ENCODE data around the gene FBL.
A peak's percentile ranks its signal among the peaks of the same experiment; 100 is the strongest.
"Not testable (repeated sequence)": the region's sequence is repeated elsewhere in the genome, so short reads cannot be mapped to it uniquely, and the experiment has no call there.

Gene FBL

GRCh38 chr19:39877488-39877887 is 31.3 kb upstream of the FBL start:
- not testable (repeated sequence) for DNase-seq

- not testable (repeated sequence) for DNase-seq
These were observed 30.3 kb upstream of the FBL start for GRCh38 chr19:39876486-39876885.

GRCh38 chr19:39875401-39875864 is 29.3 kb upstream of the FBL start:
- DNase-seq = not testable (repeated sequence)

GRCh38 chr19:39874404-39874803 is 28.2 kb upstream of the FBL start:
- no peak for DNase-seq

GRCh38 chr19:39873385-39873784 is 27.2 kb upstream of the FBL start:
- no peak for DNase-seq

- DNase-seq = no peak
These were observed 26.0 kb upstream of the FBL start for GRCh38 chr19:39871886-39872866.

- no peak for DNase-seq
These were observed 25.2 kb upstream of the FBL start for GRCh38 chr19:39871362-39871761.

GRCh38 chr19:39870171-39870971 is 24.2 kb upstream of the FBL start:
- no peak for DNase-seq

GRCh38 chr19:39867952-39868351 is 21.8 kb upstream of the FBL start:
- no peak for DNase-seq

- DNase-seq = no peak
These were observed 21.0 kb upstream of the FBL start for GRCh38 chr19:39867133-39867532.

GRCh38 chr19:39865953-39866352 is 19.8 kb upstream of the FBL start:
- DNase-seq = no peak

GRCh38 chr19:39865186-39865585 is 19.0 kb upstream of the FBL start:
- DNase-seq = no peak

GRCh38 chr19:39864118-39864517 is 17.9 kb upstream of the FBL start:
- no peak for DNase-seq

GRCh38 chr19:39858541-39858940 is 12.4 kb upstream of the FBL start:
- DNase-seq = peak in 15 of 56 donors; percentile 1 to 84 (median 18)

- DNase-seq = no peak
These were observed 6.7 kb upstream of the FBL start for GRCh38 chr19:39852882-39853281.

- DNase-seq = no peak
These were observed 4.7 kb upstream of the FBL start for GRCh38 chr19:39850892-39851291.

GRCh38 chr19:39848392-39848791 is 2.2 kb upstream of the FBL start:
- DNase-seq = no peak

GRCh38 chr19:39847525-39847924 is 1.3 kb upstream of the FBL start:
- DNase-seq = no peak

GRCh38 chr19:39846678-39847486 is 703 bp upstream of the FBL start:
- DNase-seq = no peak

GRCh38 chr19:39845584-39845932 is 621 bp downstream of the FBL start:
- peak in 2 of 56 donors; percentile 8 to 43 for DNase-seq

- no peak for DNase-seq
These were observed 1.0 kb downstream of the FBL start for GRCh38 chr19:39845172-39845571.

All from nucleus accumbens (tissue), 56 donors.